GM11168 (cell line): ENCODE results near the gene MACROD2.
"Not testable (repeated sequence)": the region's sequence is repeated elsewhere in the genome, so short reads cannot be mapped to it uniquely, and the experiment has no call there.

Experiments used
- in situ Hi-C: fragments of 300-500 bp; cut with MboI; formaldehyde crosslinking; loops from one replicate; pipeline ENCODE4 v1.12.0; 2022; ENCODE audit warnings: low sequenced_read_pairs; ENCODE audit not compliant: unreplicated experiment

MACROD2 gene

GRCh38 chr20:15537200-15537599, 1541.9 kb downstream of the MACROD2 start:
- in situ Hi-C loops: not testable (repeated sequence)

GRCh38 chr20:15542655-15543054, 1547.3 kb downstream of the MACROD2 start:
- in situ Hi-C loops: no loop called here

- in situ Hi-C loops: no loop called here
Observed at GRCh38 chr20:15544742-15545141, 1549.4 kb downstream of the MACROD2 start.

DNA sequence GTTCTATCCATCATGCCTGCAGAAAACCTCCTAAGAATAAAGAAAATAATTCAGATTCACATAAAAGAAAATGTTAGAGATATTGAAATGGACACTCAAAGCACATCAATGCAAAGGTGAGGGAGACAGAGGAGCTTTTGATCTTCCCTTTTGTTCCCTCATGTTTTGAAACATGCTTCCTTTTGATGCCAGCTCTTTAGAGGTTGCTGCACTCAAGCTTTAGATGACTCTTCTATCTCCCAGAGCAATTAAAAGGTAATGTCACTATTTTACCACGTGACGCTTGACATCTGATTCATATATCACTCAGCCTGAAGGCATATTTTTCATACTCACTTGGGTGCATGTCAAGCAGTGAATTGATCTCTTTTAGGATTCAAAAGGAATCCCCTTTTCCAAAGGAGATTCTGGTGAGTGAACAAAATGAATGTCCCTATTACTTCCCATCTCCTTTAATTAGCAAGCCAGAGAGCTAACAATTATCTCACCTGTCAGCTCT, 1551.3 kb downstream of the MACROD2 start:
- in situ Hi-C loops: no loop called here

GRCh38 chr20:15547119-15547518, 1551.8 kb downstream of the MACROD2 start:
- in situ Hi-C loops: no loop called here

DNA sequence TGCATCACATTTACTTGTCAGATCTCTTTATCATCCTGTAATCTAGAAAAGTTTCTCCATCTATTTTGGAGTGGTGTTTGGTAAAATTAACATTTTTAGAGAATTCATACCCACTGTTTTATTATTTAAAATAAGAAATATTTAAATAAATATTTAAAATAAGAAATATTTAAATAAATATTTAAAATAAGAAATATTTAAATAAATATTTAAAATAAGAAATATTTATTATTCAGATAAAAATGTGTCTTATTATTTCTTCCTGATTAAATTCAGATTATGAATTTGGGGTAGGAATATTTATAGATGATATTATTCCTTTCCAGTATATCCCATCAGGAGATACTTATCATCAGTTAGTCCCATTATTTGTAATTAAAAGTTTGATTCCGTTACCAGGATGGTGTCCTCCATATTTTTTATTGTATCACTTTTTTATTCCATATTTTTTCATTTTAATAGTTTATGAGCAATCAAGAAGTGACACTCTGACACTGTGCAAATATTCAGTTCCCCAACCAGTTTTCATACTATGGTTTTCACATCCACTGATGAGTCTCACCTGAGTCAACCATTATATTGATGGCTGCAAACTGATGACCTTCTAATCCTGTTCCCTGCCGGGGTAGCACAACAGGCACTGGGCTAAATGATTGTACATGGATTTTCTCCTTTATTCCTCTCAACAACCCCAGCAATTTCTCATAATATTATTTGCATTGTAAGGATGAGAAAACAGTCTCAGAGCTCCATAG, 1555.0 kb downstream of the MACROD2 start:
- in situ Hi-C loops: no loop called here

- in situ Hi-C loops: no loop called here
Observed at GRCh38 chr20:15555913-15556312, 1560.6 kb downstream of the MACROD2 start.

GRCh38 chr20:15556869-15557268, 1561.6 kb downstream of the MACROD2 start:
- in situ Hi-C loops: no loop called here

DNA sequence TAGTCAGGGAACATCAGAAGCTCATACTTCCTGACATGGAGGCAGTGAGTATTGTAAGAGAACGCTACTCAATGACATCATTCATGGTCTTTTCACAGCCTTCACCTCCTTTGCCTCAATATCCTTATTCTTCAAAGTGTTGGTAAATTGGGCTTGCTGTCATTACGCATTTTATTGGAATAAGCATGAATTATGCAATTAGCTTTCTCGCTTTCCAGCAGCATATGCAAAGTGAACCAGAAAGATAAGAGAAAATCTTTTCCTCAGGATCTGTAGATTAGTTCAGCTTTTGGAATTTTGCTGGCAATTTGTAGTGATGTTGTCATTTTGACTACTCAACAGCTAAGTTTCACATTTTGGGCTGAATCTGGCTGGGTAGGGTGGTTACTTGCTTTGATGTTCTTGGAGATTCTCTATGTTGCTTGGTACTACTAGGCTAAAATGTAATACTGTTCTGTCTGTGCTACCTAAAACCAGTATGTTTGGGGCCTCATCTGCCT, 1565.8 kb downstream of the MACROD2 start:
- in situ Hi-C loops: no loop called here

DNA sequence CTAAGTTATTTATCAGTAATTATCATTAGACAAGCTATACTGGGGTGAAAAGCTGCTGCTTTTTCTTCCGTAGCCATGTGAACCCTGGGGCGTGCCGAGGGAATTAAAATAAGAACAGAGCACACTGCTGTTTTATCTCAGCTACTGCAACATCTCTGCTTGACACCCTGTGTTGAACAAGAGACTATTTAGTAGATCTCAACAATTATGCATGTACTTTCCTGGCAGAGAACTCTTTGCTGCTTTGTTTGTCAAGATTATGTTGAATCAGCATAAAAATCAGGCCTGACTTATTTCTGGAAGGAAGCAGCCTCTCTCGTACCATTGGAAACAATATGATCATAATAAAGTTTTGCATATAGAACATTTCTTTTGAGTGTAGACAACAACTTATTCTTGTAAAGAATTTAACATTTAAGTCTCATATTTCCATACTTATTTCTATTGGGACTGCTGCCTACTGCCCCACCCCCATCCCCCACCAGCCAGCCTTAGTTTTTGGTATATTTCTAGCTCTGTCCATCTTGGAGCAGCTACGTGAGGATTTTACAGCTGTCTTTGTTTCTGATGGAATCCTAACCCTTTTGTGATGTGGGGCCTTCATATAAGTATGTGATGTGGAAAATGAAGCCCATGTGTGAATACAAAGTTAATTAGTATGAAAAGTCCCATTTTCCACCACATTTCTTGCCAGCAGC, 1566.5 kb downstream of the MACROD2 start:
- in situ Hi-C loops: no loop called here

GRCh38 chr20:15563836-15564235, 1568.5 kb downstream of the MACROD2 start:
- in situ Hi-C loops: no loop called here

- in situ Hi-C loops: no loop called here
Observed at GRCh38 chr20:15564981-15565380, 1569.7 kb downstream of the MACROD2 start.

DNA sequence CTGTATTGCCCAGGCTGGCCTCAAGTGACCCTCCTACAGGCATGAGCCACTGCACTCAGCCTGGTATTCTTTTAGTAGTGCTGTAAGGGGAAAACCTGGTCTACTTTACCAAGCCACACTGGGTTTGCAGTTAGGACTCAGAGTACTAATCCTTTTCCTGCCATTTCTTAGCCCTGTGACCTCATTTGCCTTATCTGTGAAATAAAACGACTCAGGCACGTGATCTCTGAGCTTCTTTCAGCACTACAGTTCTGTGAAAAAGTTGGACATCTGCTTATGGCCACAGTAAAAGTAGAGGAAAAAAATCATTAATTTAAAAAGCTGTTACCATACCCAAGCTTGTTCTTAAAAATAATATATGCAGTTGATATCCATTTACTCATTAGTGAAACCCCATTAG, 1570.5 kb downstream of the MACROD2 start:
- in situ Hi-C loops: no loop called here

DNA sequence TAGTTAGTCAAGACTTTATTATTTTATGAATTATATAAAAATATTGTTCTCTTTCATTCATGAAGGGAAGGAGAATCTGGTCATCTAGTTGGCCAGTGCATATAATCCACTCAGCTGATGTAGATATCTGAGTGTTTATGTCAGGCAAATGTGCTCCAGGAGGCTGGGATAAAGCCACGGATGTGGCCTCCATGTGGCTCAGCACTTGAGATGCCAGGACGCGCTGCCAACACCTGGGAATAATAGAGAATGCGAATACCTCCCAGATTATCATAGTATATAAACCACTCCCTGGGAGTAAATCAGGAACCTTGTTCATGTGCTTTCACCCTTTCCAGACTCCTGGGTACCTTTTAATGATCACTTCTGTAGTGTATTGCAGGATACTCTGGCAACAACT, 1571.9 kb downstream of the MACROD2 start:
- in situ Hi-C loops: no loop called here

GRCh38 chr20:15570156-15570555, 1574.8 kb downstream of the MACROD2 start:
- in situ Hi-C loops: no loop called here

GRCh38 chr20:15571056-15571455, 1575.7 kb downstream of the MACROD2 start:
- in situ Hi-C loops: no loop called here

- in situ Hi-C loops: no loop called here
Observed at GRCh38 chr20:15575255-15575654, 1579.9 kb downstream of the MACROD2 start.

GRCh38 chr20:15576411-15576810, 1581.1 kb downstream of the MACROD2 start:
- in situ Hi-C loops: no loop called here

GRCh38 chr20:15578113-15578512, 1582.8 kb downstream of the MACROD2 start:
- in situ Hi-C loops: no loop called here

- in situ Hi-C loops: no loop called here
Observed at GRCh38 chr20:15579688-15580087, 1584.4 kb downstream of the MACROD2 start.

DNA sequence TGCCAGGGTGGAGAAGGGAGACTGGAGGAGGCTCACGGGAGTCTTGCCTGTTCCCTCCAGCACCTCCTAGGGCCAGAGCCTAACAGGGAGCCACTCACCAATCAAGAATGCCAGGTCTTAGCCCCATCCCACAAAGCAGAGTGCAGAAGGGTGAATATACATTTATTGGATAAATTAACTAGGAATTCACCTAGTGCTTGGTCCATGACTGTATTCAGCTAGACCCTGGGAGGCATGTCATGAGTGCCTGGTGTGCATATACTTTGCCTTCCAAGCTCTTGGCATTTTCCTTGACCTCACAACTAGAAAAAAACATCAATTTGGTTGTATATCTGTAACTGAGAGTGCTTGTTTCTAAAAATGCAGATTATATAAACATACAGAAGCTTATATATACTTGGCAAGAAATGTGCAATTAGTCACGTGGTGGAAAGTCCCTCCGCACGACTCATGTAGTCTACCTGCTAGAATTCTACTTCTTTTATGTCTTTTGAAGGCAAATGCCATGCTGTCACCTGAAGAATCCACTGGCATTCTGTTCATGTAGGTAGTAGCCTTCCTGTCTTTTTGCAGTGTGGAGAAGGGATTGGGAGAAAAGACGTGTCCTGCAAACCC, 1586.9 kb downstream of the MACROD2 start:
- in situ Hi-C loops: no loop called here
